ENCODE data around the gene WASF3. TPM values are rescaled to one million over a fixed set of nuclear protein-coding genes. Genes with fewer than 3 reads are reported as not detected.

The WASF3 gene
- total RNA-seq, 8 experiments from 2014 or later = 1.4 to 44.2 (median 22.4) TPM

- Histone ChIP-seq H3K27ac (no peak overlapping the region), H3K4me1 (replicated peaks in 1 of 2) (peaks cover 16 to 20% of the 10 kb centered on the region in 2 donors), H3K4me3 (peak overlapping the region; percentile 79 to 96 (median 86))
- ATAC-seq (replicated peaks in 6 of 8) = peak; percentile 10 to 56 (median 40)
- in situ Hi-C loops (cut with MboI; ENCODE audit: low pct_unique_long_range_greater_than_20kb in 2 of 9, low sequenced_read_pairs in 9 of 9, unreplicated experiment in 9 of 9) = no loop called here
- 0% methylated on average over 1 to 2 of the region's 3 CpGs; no CpG with 5 or more reads in 3 of the 10 experiments for WGBS, 10 experiments
Measured at GRCh38 chr13:26557051-26557392, 461 bp upstream of the WASF3 start.

GRCh38 chr13:26558074-26558805, 757 bp downstream of the WASF3 start:
- peak overlapping the region; percentile 69 to 81 for H3K27ac ChIP-seq
- peak in 2 of 8 experiments; percentile 24 to 25 for ATAC-seq (replicated peaks in 6 of 8)

GRCh38 chr13:26558987-26559386, 1.5 kb downstream of the WASF3 start:
- in situ Hi-C loops (cut with MboI; ENCODE audit: low pct_unique_long_range_greater_than_20kb in 2 of 9, low sequenced_read_pairs in 9 of 9, unreplicated experiment in 9 of 9) = no loop called here
- ATAC-seq (replicated peaks in 6 of 8) = no peak
- Histone ChIP-seq H3K27ac (no peak overlapping the region), H3K4me3 (peak overlapping the region; percentile 79 to 96 (median 86)), H3K4me1 (replicated peaks in 1 of 2) (peaks cover 19 to 25% of the 10 kb centered on the region in 2 donors)
- 0 to 40% (median 6%) methylated on average over 1 of the region's 1 CpG; no CpG with 5 or more reads in 3 of the 10 experiments for WGBS, 10 experiments

More at GRCh38 chr13:26558074-26558805, 757 bp downstream of the WASF3 start:
- in situ Hi-C loops (cut with MboI; ENCODE audit: low pct_unique_long_range_greater_than_20kb in 2 of 9, low sequenced_read_pairs in 9 of 9, unreplicated experiment in 9 of 9) = no loop called here
- WGBS, 10 experiments = 0 to 36% (median 4%) methylated on average over 2 to 12 of the region's 73 CpGs; no CpG with 5 or more reads in 1 of the 10 experiments
- Histone ChIP-seq H3K4me3 (peak overlapping the region; percentile 79 to 96 (median 86)), H3K4me1 (replicated peaks in 1 of 2) (peaks cover 19 to 25% of the 10 kb centered on the region in 2 donors)

- H3K27ac ChIP-seq = no peak overlapping the region
- H3K4me1 ChIP-seq (replicated peaks in 1 of 2) = peaks cover 19 to 25% of the 10 kb centered on the region in 2 donors
- in situ Hi-C loops (cut with MboI; ENCODE audit: low pct_unique_long_range_greater_than_20kb in 2 of 9, low sequenced_read_pairs in 9 of 9, unreplicated experiment in 9 of 9) = no loop called here
- ATAC-seq (replicated peaks in 6 of 8) = no peak
- no peak overlapping the region for H3K4me3 ChIP-seq
- WGBS, 10 experiments = 20 to 100% (median 77%) methylated on average over 1 to 4 of the region's 4 CpGs; no CpG with 5 or more reads in 2 of the 10 experiments
Measured at GRCh38 chr13:26560456-26560855, 3.0 kb downstream of the WASF3 start.

- in situ Hi-C loops (cut with MboI; ENCODE audit: low pct_unique_long_range_greater_than_20kb in 2 of 9, low sequenced_read_pairs in 9 of 9, unreplicated experiment in 9 of 9) = no loop called here
- WGBS, 10 experiments = 0 to 100% (median 75%) methylated on average over 1 to 3 of the region's 3 CpGs; no CpG with 5 or more reads in 3 of the 10 experiments
- Histone ChIP-seq H3K27ac (no peak overlapping the region), H3K4me3 (no peak overlapping the region), H3K4me1 (replicated peaks in 1 of 2) (peaks cover 19 to 25% of the 10 kb centered on the region in 2 donors)
- no peak for ATAC-seq (replicated peaks in 6 of 8)
Measured at GRCh38 chr13:26561067-26561466, 3.6 kb downstream of the WASF3 start.

- no peak overlapping the region for H3K27ac ChIP-seq
- H3K4me1 ChIP-seq (replicated peaks in 1 of 2) = peaks cover 19 to 25% of the 10 kb centered on the region in 2 donors
- no peak overlapping the region for H3K4me3 ChIP-seq
- in situ Hi-C loops (cut with MboI; ENCODE audit: low pct_unique_long_range_greater_than_20kb in 2 of 9, low sequenced_read_pairs in 9 of 9, unreplicated experiment in 9 of 9) = no loop called here
- 22 to 67% (median 42%) methylated on average over 1 to 8 of the region's 8 CpGs; no CpG with 5 or more reads in 2 of the 10 experiments for WGBS, 10 experiments
- peak in 5 of 8 experiments; percentile 28 to 50 (median 38) for ATAC-seq (replicated peaks in 6 of 8)
Measured at GRCh38 chr13:26561651-26562511, 4.4 kb downstream of the WASF3 start.

- WGBS, 10 experiments = no CpG with 5 or more reads among the region's 2 CpGs
- H3K27ac ChIP-seq = no peak overlapping the region
- ATAC-seq (replicated peaks in 6 of 8) = no peak
- in situ Hi-C loops (cut with MboI; ENCODE audit: low pct_unique_long_range_greater_than_20kb in 2 of 9, low sequenced_read_pairs in 9 of 9, unreplicated experiment in 9 of 9) = no loop called here
- H3K4me1 ChIP-seq (replicated peaks in 1 of 2) = peaks cover 19 to 25% of the 10 kb centered on the region in 2 donors
- no peak overlapping the region for H3K4me3 ChIP-seq
Measured at GRCh38 chr13:26562512-26562890, 5.0 kb downstream of the WASF3 start.

GRCh38 chr13:26563713-26564112, 6.2 kb downstream of the WASF3 start:
- in situ Hi-C loops (cut with MboI; ENCODE audit: low pct_unique_long_range_greater_than_20kb in 2 of 9, low sequenced_read_pairs in 9 of 9, unreplicated experiment in 9 of 9) = no loop called here
- peaks cover 19 to 25% of the 10 kb centered on the region in 2 donors for H3K4me1 ChIP-seq (replicated peaks in 1 of 2)
- no peak for ATAC-seq (replicated peaks in 6 of 8)
- H3K4me3 ChIP-seq = no peak overlapping the region
- no peak overlapping the region for H3K27ac ChIP-seq

- Histone ChIP-seq H3K27ac (no peak overlapping the region), H3K4me3 (no peak overlapping the region), H3K4me1 (replicated peaks in 1 of 2) (no peaks in the 10 kb centered on the region)
- 88 to 100% (median 96%) methylated on average over 1 to 2 of the region's 2 CpGs; no CpG with 5 or more reads in 6 of the 10 experiments for WGBS, 10 experiments
- ATAC-seq (replicated peaks in 6 of 8) = no peak
- in situ Hi-C loops (cut with MboI; ENCODE audit: low pct_unique_long_range_greater_than_20kb in 2 of 9, low sequenced_read_pairs in 9 of 9, unreplicated experiment in 9 of 9) = no loop called here
Measured at GRCh38 chr13:26568132-26568815, 10.8 kb downstream of the WASF3 start.

GRCh38 chr13:26571518-26571917, 14.0 kb downstream of the WASF3 start:
- 49 to 100% (median 90%) methylated on average over 2 to 3 of the region's 3 CpGs; no CpG with 5 or more reads in 1 of the 10 experiments for WGBS, 10 experiments
- Histone ChIP-seq H3K4me3 (no peak overlapping the region), H3K4me1 (replicated peaks in 1 of 2) (no peaks in the 10 kb centered on the region), H3K27ac (no peak overlapping the region)
- in situ Hi-C loops (cut with MboI; ENCODE audit: low pct_unique_long_range_greater_than_20kb in 2 of 9, low sequenced_read_pairs in 9 of 9, unreplicated experiment in 9 of 9) = no loop called here
- ATAC-seq (replicated peaks in 6 of 8) = no peak

- ATAC-seq (replicated peaks in 6 of 8) = no peak
- Histone ChIP-seq H3K4me1 (replicated peaks in 1 of 2) (no peaks in the 10 kb centered on the region), H3K27ac (no peak overlapping the region), H3K4me3 (no peak overlapping the region)
- in situ Hi-C loops (cut with MboI; ENCODE audit: low pct_unique_long_range_greater_than_20kb in 2 of 9, low sequenced_read_pairs in 9 of 9, unreplicated experiment in 9 of 9) = no loop called here
- 85 to 100% (median 100%) methylated on average over 1 to 2 of the region's 2 CpGs for WGBS, 10 experiments
Measured at GRCh38 chr13:26575244-26575643, 17.8 kb downstream of the WASF3 start.

GRCh38 chr13:26579580-26579979, 22.1 kb downstream of the WASF3 start:
- no peak overlapping the region for H3K4me3 ChIP-seq
- ATAC-seq (replicated peaks in 6 of 8) = no peak
- 88 to 100% (median 100%) methylated on average over 1 of the region's 1 CpG; no CpG with 5 or more reads in 2 of the 10 experiments for WGBS, 10 experiments
- H3K4me1 ChIP-seq (replicated peaks in 1 of 2) = peaks cover 0 to under 1% of the 10 kb centered on the region in 2 donors
- H3K27ac ChIP-seq = no peak overlapping the region
- in situ Hi-C loops (cut with MboI; ENCODE audit: low pct_unique_long_range_greater_than_20kb in 2 of 9, low sequenced_read_pairs in 9 of 9, unreplicated experiment in 9 of 9) = no loop called here

GRCh38 chr13:26583662-26584061, 26.2 kb downstream of the WASF3 start:
- no peak for ATAC-seq (replicated peaks in 6 of 8)
- no peak overlapping the region for H3K27ac ChIP-seq
- peaks cover 0 to 3% of the 10 kb centered on the region in 2 donors for H3K4me1 ChIP-seq (replicated peaks in 1 of 2)
- in situ Hi-C loops (cut with MboI; ENCODE audit: low pct_unique_long_range_greater_than_20kb in 2 of 9, low sequenced_read_pairs in 9 of 9, unreplicated experiment in 9 of 9) = no loop called here
- 34 to 100% (median 86%) methylated on average over 1 to 2 of the region's 2 CpGs for WGBS, 10 experiments
- no peak overlapping the region for H3K4me3 ChIP-seq
